ENCODE results near the gene AVP. TPM values are rescaled to one million over a fixed set of nuclear protein-coding genes. Genes with fewer than 3 reads are reported as not detected.
A peak's percentile ranks its signal among the peaks of the same experiment; 100 is the strongest.

AVP gene
- total and polyA plus RNA-seq, 2 of the 13 experiments (the other 11 are each of a cell fraction or from before 2014, with no cell fraction given), result 0.12 TPM; not detected in 1

DNA sequence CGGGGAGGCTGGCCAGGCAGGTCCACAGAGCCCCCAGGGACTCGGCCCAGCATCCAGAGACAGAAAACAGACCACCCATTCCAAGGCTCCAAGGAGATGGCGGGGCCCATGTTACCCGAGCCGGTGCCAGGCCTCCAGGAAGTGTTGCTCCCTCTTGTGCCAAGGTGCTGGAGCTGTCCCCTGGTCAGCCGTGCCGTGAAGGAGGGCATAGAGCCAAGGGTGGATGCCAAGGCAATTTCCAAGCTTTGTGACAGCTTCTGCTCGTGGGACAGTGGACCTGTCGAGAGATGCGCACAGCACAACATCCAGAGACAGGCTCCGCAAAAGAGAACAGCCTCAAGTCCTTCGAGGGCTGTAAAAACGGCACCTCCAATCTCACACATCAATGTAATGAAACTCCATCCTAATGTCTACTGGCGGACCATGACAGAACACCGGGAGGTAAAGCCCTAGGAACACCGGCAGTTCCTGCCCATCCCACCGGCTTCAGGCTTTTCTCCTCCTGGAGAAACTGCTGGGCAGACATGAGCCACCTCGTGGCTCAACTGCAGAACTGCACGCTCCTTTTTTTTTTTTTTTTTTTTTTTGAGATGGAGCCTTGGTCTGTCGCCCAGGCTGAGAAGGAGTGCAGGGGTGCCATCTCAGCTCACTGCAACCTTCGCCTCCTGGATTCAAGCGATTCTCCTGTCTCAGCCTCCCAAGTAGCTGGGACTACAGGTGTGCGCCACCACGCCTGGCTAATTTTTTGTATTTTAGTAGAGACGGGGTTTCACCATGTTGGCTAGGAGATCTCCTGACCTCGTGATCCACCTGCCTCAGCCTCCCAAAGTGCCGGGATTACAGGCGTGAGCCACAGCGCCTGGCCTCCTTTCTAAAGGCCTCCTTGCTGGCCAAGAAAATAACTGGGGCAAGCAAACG, 30.9 kb upstream of the AVP start (continued):
- TF ChIP-seq, protein P1, sequence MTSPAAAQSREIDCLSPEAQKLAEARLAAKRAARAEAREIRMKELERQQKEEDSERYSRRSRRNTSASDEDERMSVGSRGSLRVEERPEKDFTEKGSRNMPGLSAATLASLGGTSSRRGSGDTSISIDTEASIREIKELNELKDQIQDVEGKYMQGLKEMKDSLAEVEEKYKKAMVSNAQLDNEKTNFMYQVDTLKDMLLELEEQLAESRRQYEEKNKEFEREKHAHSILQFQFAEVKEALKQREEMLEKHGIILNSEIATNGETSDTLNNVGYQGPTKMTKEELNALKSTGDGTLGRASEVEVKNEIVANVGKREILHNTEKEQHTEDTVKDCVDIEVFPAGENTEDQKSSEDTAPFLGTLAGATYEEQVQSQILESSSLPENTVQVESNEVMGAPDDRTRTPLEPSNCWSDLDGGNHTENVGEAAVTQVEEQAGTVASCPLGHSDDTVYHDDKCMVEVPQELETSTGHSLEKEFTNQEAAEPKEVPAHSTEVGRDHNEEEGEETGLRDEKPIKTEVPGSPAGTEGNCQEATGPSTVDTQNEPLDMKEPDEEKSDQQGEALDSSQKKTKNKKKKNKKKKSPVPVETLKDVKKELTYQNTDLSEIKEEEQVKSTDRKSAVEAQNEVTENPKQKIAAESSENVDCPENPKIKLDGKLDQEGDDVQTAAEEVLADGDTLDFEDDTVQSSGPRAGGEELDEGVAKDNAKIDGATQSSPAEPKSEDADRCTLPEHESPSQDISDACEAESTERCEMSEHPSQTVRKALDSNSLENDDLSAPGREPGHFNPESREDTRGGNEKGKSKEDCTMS (CRISPR knock-in tag; conservative IDR thresholded peaks at IDR 0.05), result no peak
- TF ChIP-seq HDAC6 (IDR thresholded peaks at IDR 0.05; ENCODE audit: low read depth, low read length), result no peak
- TF ChIP-seq, protein P2, sequence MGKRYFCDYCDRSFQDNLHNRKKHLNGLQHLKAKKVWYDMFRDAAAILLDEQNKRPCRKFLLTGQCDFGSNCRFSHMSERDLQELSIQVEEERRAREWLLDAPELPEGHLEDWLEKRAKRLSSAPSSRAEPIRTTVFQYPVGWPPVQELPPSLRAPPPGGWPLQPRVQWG (CRISPR knock-in tag; IDR thresholded peaks at IDR 0.05; ENCODE audit: borderline replicate concordance, low read depth), result no peak
- TF ChIP-seq ZNF766 (CRISPR knock-in tag; IDR thresholded peaks at IDR 0.05; ENCODE audit: borderline replicate concordance), result 0 out of 2 replicates have a peak, but pooled peaks have one; percentile 55
- TF ChIP-seq ZNF274 (CRISPR knock-in tag; IDR thresholded peaks at IDR 0.05), result peak; percentile 76
- TF ChIP-seq, protein P3, sequence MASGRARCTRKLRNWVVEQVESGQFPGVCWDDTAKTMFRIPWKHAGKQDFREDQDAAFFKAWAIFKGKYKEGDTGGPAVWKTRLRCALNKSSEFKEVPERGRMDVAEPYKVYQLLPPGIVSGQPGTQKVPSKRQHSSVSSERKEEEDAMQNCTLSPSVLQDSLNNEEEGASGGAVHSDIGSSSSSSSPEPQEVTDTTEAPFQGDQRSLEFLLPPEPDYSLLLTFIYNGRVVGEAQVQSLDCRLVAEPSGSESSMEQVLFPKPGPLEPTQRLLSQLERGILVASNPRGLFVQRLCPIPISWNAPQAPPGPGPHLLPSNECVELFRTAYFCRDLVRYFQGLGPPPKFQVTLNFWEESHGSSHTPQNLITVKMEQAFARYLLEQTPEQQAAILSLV (CRISPR knock-in tag; IDR thresholded peaks at IDR 0.05; ENCODE audit: borderline replicate concordance), result peak; percentile 34; the same call in 1 of the 2 replicates
- TF ChIP-seq ZNF350 (CRISPR knock-in tag; IDR thresholded peaks at IDR 0.05; ENCODE audit: borderline replicate concordance, low read depth), result peak; percentile 55; the same call in 1 of the 2 replicates
- TF ChIP-seq E2F5 (CRISPR knock-in tag; conservative IDR thresholded peaks at IDR 0.05), result no peak
- TF ChIP-seq KDM4B (CRISPR knock-in tag; IDR thresholded peaks at IDR 0.05), result no peak
- TF ChIP-seq MED8 (CRISPR knock-in tag; IDR thresholded peaks at IDR 0.05; ENCODE audit: insufficient replicate concordance), result no peak
- TF ChIP-seq TCF7 (IDR thresholded peaks at IDR 0.05; ENCODE audit: low read depth), result no peak
- TF ChIP-seq JUN (CRISPR knock-in tag; IDR thresholded peaks at IDR 0.05), result 0 out of 2 replicates have a peak, but pooled peaks have one; percentile 36
- no peak for TF ChIP-seq REST (IDR thresholded peaks at IDR 0.05; ENCODE audit: borderline replicate concordance in 1 of 2, low read depth in 1 of 2, low read length in 2 of 2)
- TF ChIP-seq, protein P4, sequence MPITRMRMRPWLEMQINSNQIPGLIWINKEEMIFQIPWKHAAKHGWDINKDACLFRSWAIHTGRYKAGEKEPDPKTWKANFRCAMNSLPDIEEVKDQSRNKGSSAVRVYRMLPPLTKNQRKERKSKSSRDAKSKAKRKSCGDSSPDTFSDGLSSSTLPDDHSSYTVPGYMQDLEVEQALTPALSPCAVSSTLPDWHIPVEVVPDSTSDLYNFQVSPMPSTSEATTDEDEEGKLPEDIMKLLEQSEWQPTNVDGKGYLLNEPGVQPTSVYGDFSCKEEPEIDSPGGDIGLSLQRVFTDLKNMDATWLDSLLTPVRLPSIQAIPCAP (CRISPR knock-in tag; IDR thresholded peaks at IDR 0.05; ENCODE audit: low read depth), result no peak
- TF ChIP-seq ZNF710 (CRISPR knock-in tag; IDR thresholded peaks at IDR 0.05; ENCODE audit: borderline replicate concordance), result no peak

Data from HepG2 (cell line).